Measurements from ENCODE around the gene CASKIN1.
"Not testable (repeated sequence)": the region's sequence is repeated elsewhere in the genome, so short reads cannot be mapped to it uniquely, and the experiment has no call there.

CASKIN1 gene

GRCh38 chr16:2147981-2148671, 48.3 kb downstream of the CASKIN1 start, which contains the start of gene RAB26:
Gene RAB26 (plus strand): TSS chr16:2148625. CDS start chr16:2148784, 159 bp downstream.
- TF ChIP-seq CTCF (IDR thresholded peaks at IDR 0.05; ENCODE audit: insufficient read depth, low read length, poor library complexity, severe bottlenecking), result no peak
- peak within 1 kb of the TSS; percentile 45 for H3K4me3 ChIP-seq (replicated peaks; ENCODE audit: low read depth, low read length)
- peaks cover 13% of the 10 kb centered on the region for H3K36me3 ChIP-seq (ENCODE audit: control insufficient read depth, insufficient read depth, low read length)
- H3K27me3 ChIP-seq (replicated peaks; ENCODE audit: control insufficient read depth, insufficient read depth, low read length), result no peaks in the 10 kb centered on the region
- no peak for DNase-seq (ENCODE audit: extremely low read depth, insufficient read length)

- no peak for DNase-seq (ENCODE audit: extremely low read depth, insufficient read length)
These were observed 49.0 kb downstream of the CASKIN1 start for GRCh38 chr16:2147378-2147777.

GRCh38 chr16:2145843-2146242, 50.6 kb downstream of the CASKIN1 start:
- Histone ChIP-seq H3K27me3 (replicated peaks; ENCODE audit: control insufficient read depth, insufficient read depth, low read length) (no peaks in the 10 kb centered on the region), H3K4me3 (replicated peaks; ENCODE audit: low read depth, low read length) (no peak overlapping the region), H3K36me3 (ENCODE audit: control insufficient read depth, insufficient read depth, low read length) (no peaks in the 10 kb centered on the region)
- no peak for DNase-seq (ENCODE audit: extremely low read depth, insufficient read length)
- no peak for TF ChIP-seq CTCF (IDR thresholded peaks at IDR 0.05; ENCODE audit: insufficient read depth, low read length, poor library complexity, severe bottlenecking)

More at GRCh38 chr16:2147378-2147777, 49.0 kb downstream of the CASKIN1 start:
- TF ChIP-seq CTCF (IDR thresholded peaks at IDR 0.05; ENCODE audit: insufficient read depth, low read length, poor library complexity, severe bottlenecking), result no peak
- Histone ChIP-seq H3K27me3 (replicated peaks; ENCODE audit: control insufficient read depth, insufficient read depth, low read length) (no peaks in the 10 kb centered on the region), H3K36me3 (ENCODE audit: control insufficient read depth, insufficient read depth, low read length) (peaks cover 7% of the 10 kb centered on the region), H3K4me3 (replicated peaks; ENCODE audit: low read depth, low read length) (no peak overlapping the region)

GRCh38 chr16:2143878-2144485, 52.4 kb downstream of the CASKIN1 start:
- H3K4me3 ChIP-seq (replicated peaks; ENCODE audit: low read depth, low read length), result no peak overlapping the region
- no peak for TF ChIP-seq CTCF (IDR thresholded peaks at IDR 0.05; ENCODE audit: insufficient read depth, low read length, poor library complexity, severe bottlenecking)
- no peaks in the 10 kb centered on the region for H3K27me3 ChIP-seq (replicated peaks; ENCODE audit: control insufficient read depth, insufficient read depth, low read length)
- DNase-seq (ENCODE audit: extremely low read depth, insufficient read length), result no peak
- H3K36me3 ChIP-seq (ENCODE audit: control insufficient read depth, insufficient read depth, low read length), result no peaks in the 10 kb centered on the region

GRCh38 chr16:2142942-2143877, 53.2 kb downstream of the CASKIN1 start:
- Histone ChIP-seq H3K36me3 (ENCODE audit: control insufficient read depth, insufficient read depth, low read length) (no peaks in the 10 kb centered on the region), H3K4me3 (replicated peaks; ENCODE audit: low read depth, low read length) (no peak overlapping the region), H3K27me3 (replicated peaks; ENCODE audit: control insufficient read depth, insufficient read depth, low read length) (no peaks in the 10 kb centered on the region)
- DNase-seq (ENCODE audit: extremely low read depth, insufficient read length), result no peak
- no peak for TF ChIP-seq CTCF (IDR thresholded peaks at IDR 0.05; ENCODE audit: insufficient read depth, low read length, poor library complexity, severe bottlenecking)

GRCh38 chr16:2135770-2136490, 60.5 kb downstream of the CASKIN1 start, which contains the start of gene PKD1:
Gene PKD1 (minus strand): TSS chr16:2135898. CDS start chr16:2135689, 209 bp downstream.
- H3K27me3 ChIP-seq (replicated peaks; ENCODE audit: control insufficient read depth, insufficient read depth, low read length), result not testable (repeated sequence)
- DNase-seq (ENCODE audit: extremely low read depth, insufficient read length), result peak; percentile 92
- peak within 1 kb of the TSS; percentile 61 for H3K4me3 ChIP-seq (replicated peaks; ENCODE audit: low read depth, low read length)

GRCh38 chr16:2135071-2135470, 61.3 kb downstream of the CASKIN1 start:
- H3K4me3 ChIP-seq (replicated peaks; ENCODE audit: low read depth, low read length), result peak overlapping the region; percentile 52
- not testable (repeated sequence) for H3K27me3 ChIP-seq (replicated peaks; ENCODE audit: control insufficient read depth, insufficient read depth, low read length); H3K36me3 ChIP-seq (ENCODE audit: control insufficient read depth, insufficient read depth, low read length); DNase-seq (ENCODE audit: extremely low read depth, insufficient read length)

More at GRCh38 chr16:2135770-2136490, 60.5 kb downstream of the CASKIN1 start, which contains the start of gene PKD1:
- H3K36me3 ChIP-seq (ENCODE audit: control insufficient read depth, insufficient read depth, low read length), result not testable (repeated sequence)
